SU-DHL-6 (cell line): ENCODE data around the gene ANKRD22.

Experiments used
- EZH2phosphoT487 ChIP-seq: fragments of 200-600 bp; sonication (generic), shearing (Covaris generic); conservative IDR thresholded peaks from 2 replicates; pipeline ENCODE4 v1.6.1; 2018; ENCODE audit warnings: mild to moderate bottlenecking, antibody characterized with exemption, low read length, moderate library complexity, mixed read lengths
- TF ChIP-seq, protein P1 (sequence below): fragments of 200-600 bp; sonication (generic); IDR thresholded peaks from one replicate; pipeline ENCODE4 v1.5.1; 2017; ENCODE audit warnings: antibody characterized with exemption, mild to moderate bottlenecking, low read length, moderate library complexity; ENCODE audit not compliant: insufficient read depth, poor library complexity, severe bottlenecking

DNA sequence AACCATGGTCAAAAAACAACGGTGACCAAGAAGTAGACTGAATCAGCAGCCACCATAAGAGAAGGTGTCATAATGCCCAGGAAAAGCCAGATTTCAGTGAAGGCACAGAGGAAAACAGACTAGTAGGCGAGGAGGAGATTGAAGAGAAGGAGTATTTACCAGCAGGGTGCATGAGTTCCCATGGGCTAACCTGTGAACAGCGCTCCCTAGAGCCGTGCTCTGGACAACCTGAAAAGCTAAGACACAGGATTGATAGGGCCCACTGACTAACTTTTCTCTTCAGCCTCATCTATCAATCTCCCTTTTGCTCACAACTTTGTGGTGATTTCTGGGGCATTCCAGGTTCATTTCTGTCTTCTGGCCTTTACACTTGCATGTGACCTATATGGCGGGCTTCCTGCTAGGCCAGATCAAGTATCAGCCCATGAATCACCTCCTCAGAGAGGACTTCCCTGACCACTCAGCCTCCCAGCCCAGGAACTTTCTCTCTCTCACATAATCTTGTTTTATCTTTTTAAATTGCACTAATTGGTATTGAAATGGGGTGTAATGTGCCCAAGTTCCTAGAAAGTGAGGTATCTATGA is 12.8 kb downstream of the ANKRD22 start:
- TF ChIP-seq, protein P1, sequence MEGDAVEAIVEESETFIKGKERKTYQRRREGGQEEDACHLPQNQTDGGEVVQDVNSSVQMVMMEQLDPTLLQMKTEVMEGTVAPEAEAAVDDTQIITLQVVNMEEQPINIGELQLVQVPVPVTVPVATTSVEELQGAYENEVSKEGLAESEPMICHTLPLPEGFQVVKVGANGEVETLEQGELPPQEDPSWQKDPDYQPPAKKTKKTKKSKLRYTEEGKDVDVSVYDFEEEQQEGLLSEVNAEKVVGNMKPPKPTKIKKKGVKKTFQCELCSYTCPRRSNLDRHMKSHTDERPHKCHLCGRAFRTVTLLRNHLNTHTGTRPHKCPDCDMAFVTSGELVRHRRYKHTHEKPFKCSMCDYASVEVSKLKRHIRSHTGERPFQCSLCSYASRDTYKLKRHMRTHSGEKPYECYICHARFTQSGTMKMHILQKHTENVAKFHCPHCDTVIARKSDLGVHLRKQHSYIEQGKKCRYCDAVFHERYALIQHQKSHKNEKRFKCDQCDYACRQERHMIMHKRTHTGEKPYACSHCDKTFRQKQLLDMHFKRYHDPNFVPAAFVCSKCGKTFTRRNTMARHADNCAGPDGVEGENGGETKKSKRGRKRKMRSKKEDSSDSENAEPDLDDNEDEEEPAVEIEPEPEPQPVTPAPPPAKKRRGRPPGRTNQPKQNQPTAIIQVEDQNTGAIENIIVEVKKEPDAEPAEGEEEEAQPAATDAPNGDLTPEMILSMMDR = no peak
- no peak for TF ChIP-seq EZH2phosphoT487
